ENCODE data around the gene OR1I1. TPM values are rescaled to one million over a fixed set of nuclear protein-coding genes. Genes with fewer than 3 reads are reported as not detected.

OR1I1 gene
- polyA plus RNA-seq, 6 donors from 2014 or later = not detected

DNA sequence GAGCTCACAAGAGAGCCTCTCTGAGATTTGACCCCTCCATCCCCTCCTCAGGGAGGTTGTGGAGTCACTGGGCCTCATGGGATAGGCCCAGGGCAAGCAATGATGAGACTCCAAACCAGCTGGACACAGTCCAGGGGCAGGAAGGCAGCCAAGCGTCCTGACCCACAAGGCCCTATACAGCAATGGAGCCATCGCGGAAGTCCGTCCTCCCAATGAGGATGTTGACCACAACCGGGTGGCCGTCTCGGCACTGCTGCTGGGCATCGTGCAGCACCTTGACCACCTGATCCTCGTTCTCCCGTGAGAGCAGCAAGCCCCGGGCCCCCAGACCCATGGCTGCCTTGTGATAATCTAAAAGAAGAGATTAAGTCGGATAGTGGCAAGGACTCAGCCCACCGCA lies 33.1 kb downstream of the OR1I1 start:
- ATAC-seq (ENCODE audit: low read depth in 2 of 2) = no peak
- H3K36me3 Mint-ChIP-seq = peaks cover 0 to 7% of the 10 kb centered on the region in 2 donors
- peaks cover 0 to 2% (median 0%) of the 10 kb centered on the region in 7 donors for H3K9me3 Mint-ChIP-seq

DNA sequence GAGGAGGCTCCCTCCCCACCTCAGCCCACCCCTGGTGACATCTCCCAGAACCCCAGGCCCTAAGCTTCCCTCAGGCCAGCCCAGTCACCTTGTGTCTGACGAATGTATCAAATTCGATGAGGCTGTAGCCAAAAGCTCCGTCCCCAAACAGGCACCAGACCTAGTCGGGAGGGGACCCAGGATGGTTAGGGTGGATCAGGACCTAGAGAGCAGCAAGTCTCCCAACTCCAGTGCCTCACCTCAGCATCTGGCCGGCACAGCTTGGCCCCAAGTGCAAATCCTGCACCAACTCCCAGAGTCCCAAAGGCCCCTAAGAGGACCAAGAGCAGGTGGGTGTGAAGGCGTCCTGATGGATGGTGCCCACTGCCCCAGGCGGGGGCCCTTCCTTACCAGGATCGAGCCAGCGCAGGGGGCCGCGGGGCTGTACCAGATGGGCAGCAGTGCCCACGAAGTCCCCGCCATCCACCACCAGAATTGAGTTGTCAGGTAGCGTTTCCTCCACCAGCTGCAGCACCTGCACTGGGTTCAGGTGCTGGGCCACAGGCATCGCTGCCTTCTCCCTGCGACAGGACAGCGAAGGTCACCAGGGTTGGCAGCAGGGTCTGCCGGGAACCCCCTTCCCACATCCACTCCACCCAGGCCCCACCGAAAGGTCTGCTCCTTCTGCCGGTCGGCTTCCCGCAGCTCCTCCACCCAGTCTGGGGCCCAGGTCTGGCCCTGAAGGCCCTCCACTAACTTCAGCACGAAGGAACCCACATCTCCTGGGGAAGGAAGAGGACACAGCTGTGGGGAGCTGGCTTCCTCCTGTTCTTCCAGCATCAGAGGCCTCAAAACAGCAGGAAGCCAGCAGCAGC lies 34.0 kb downstream of the OR1I1 start:
- ATAC-seq (ENCODE audit: low read depth in 2 of 2) (no peak), DNase-seq (no peak)
- H3K9me3 Mint-ChIP-seq = peaks cover 0 to 2% (median 0%) of the 10 kb centered on the region in 7 donors
- peak overlapping the region in 1 of 6 donors; percentile 38 for H3K27ac Mint-ChIP-seq
- H3K4me1 Mint-ChIP-seq = no peaks in the 10 kb centered on the region
- no peaks in the 10 kb centered on the region for H3K27me3 Mint-ChIP-seq
- H3K36me3 Mint-ChIP-seq = peaks cover 7 to 8% of the 10 kb centered on the region in 2 donors
- H3K4me3 Mint-ChIP-seq = no peak overlapping the region

More for the DNA sequence above, 33.1 kb downstream of the OR1I1 start:
- no peak overlapping the region for H3K4me3 Mint-ChIP-seq
- H3K27ac Mint-ChIP-seq = peak overlapping the region in 1 of 6 donors; percentile 47
- H3K27me3 Mint-ChIP-seq = no peaks in the 10 kb centered on the region
- no peaks in the 10 kb centered on the region for H3K4me1 Mint-ChIP-seq
- DNase-seq = no peak

DNA sequence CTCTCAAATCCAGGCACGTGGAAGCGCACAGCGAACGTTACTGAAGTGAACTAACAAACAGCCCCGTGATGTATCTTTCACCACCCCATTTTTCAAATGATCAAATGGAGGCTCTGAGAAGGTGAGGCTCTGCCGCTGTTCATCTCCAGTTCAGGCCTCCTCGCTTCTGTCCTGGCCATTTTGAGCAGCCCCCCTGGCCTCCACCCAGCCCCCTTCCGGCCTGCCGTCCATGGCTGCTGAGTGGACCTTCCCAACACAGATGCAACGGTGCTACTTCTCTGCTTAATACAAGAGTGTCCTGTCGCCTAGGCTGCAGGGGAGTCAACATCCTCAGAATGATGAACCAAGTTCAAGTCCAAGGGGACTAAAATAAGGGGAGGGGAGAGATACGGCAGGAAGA lies 34.8 kb downstream of the OR1I1 start:
- Mint-ChIP-seq H3K4me3 (no peak overlapping the region), H3K9me3 (peaks cover 0 to 2% (median 0%) of the 10 kb centered on the region in 7 donors), H3K27ac (no peak overlapping the region), H3K4me1 (peaks cover 0 to 4% (median 3%) of the 10 kb centered on the region in 3 donors), H3K36me3 (peaks cover 7 to 17% of the 10 kb centered on the region in 2 donors), H3K27me3 (no peaks in the 10 kb centered on the region)
- DNase-seq (no peak), ATAC-seq (ENCODE audit: low read depth in 2 of 2) (no peak)

DNA sequence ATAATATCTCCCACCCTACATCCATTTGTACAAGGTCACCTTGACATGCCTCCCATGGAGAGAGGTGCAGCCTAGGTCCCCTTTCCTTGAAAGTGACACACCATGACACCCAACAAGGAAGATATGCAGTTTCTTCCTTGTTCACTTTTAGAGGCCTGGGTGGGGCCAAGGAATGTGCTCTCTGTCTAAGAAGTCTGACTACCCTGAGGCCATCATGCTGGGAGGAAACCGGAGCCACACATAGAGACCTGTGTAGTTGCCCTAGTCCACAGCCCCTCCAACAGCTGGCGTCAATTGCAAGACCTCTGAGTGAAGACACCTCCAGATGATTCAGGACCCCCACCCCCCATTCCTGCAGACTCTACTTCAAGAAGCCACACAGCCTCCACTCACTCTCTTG lies 36.2 kb downstream of the OR1I1 start:
- Mint-ChIP-seq H3K27ac (peak overlapping the region in 1 of 6 donors; percentile 71), H3K4me3 (peak overlapping the region in 1 of 8 donors; percentile 24), H3K9me3 (peaks cover 0 to 2% (median 0%) of the 10 kb centered on the region in 7 donors), H3K27me3 (no peaks in the 10 kb centered on the region), H3K4me1 (peaks cover 0 to 10% (median 6%) of the 10 kb centered on the region in 3 donors), H3K36me3 (peaks cover 7 to 20% of the 10 kb centered on the region in 2 donors)
- DNase-seq (no peak), ATAC-seq (ENCODE audit: low read depth in 2 of 2) (no peak)

GRCh38 chr19:15118789-15119494 lies 36.9 kb downstream of the OR1I1 start:
- Mint-ChIP-seq H3K27me3 (no peaks in the 10 kb centered on the region), H3K9me3 (peaks cover 0 to 2% (median 0%) of the 10 kb centered on the region in 7 donors), H3K4me1 (peaks cover 2 to 12% (median 6%) of the 10 kb centered on the region in 3 donors), H3K36me3 (peaks cover 7 to 20% of the 10 kb centered on the region in 2 donors), H3K4me3 (no peak overlapping the region), H3K27ac (peak overlapping the region in 1 of 6 donors; percentile 76)
- DNase-seq = no peak
- ATAC-seq (ENCODE audit: low read depth in 2 of 2) = no peak

DNA sequence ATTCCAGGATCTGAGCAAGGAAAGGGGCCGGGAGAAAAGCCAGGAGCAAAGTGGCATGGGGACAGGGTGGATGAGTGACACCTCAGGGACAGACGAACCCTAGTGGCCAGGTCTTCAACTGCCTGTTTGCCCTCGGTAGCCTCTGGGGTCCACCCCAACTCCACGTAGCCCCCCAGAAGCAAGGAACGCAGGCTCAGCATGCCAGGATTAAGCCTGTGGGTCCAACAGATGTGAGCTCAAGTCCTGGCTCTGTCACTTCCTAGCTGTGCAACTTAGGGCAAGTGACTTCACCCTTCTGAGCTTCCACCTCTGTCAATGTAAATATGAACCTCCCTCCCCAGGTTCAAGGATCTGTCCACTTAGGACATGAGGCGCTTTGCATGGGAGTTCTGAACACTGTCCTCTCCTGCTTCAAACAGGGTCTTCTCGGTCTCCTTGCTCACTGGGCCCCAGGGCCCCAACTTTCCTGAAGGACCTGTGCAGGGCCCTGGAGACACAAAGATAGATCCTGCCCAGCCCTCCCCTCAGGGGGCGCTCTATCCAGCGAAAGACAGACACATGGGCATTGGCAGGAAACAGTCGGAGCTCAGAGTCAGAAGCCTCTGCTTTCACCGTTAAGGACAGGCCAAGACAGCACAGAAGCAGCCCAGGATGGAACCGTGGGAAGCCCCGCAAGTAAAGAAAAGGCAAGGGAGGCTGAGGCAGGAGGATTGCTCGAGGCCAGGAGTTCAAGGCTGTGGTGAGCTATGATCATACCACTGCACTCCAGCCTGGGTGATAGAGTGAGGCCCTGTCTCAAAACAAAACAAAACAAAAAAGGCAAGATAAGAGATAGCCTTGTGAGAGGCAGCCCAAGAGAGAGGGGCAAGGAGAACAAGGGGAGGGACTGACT lies 38.4 kb downstream of the OR1I1 start:
- H3K4me3 Mint-ChIP-seq = peak overlapping the region in 2 of 8 donors; percentile 9 to 35
- DNase-seq (no peak), ATAC-seq (ENCODE audit: low read depth in 2 of 2) (no peak)
- peak overlapping the region in 3 of 6 donors; percentile 3 to 89 (median 84) for H3K27ac Mint-ChIP-seq
- peaks cover 7 to 20% of the 10 kb centered on the region in 2 donors for H3K36me3 Mint-ChIP-seq
- H3K9me3 Mint-ChIP-seq = peaks cover 0 to 2% (median 0%) of the 10 kb centered on the region in 7 donors
- H3K4me1 Mint-ChIP-seq = peaks cover 16 to 24% (median 21%) of the 10 kb centered on the region in 3 donors
- H3K27me3 Mint-ChIP-seq = no peaks in the 10 kb centered on the region

DNA sequence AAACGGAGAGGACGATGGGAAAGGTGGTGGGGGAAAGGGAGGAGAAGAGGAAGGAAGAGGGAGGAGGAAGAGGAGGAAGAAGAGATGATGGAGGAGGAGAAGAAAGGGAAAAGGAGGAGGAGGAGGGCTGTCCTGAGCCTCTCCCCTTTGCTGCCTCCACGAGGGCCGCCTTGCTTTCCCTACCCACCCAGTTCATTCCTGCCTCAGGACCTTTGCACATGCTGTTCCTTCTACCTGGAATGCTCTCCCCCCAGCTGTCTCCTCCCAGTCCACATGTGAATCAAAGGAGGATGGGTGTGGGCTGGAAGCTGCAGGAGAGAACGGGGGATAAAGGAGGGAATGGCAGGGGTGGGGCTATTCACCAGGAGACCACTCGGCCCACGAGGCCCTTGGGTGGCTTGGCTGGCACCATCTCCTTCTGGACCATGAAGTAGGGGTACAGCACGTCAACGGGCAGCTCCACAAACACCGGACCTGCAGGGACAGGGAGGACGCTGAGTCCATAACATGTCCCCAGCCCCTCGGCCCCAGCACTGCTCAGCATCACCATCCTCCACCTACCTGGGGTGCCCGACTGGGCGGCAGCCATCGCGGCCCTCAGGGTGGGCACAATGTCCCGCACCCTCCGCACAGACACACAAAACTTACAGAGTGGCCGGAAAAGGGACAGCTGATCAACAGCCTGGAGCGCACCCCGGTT lies 40.5 kb downstream of the OR1I1 start:
- ATAC-seq (ENCODE audit: low read depth in 2 of 2) = no peak
- H3K9me3 Mint-ChIP-seq = peaks cover 0 to 2% (median 0%) of the 10 kb centered on the region in 7 donors
- peaks cover 7 to 20% of the 10 kb centered on the region in 2 donors for H3K36me3 Mint-ChIP-seq
- no peak for DNase-seq
- peaks cover 22 to 29% (median 27%) of the 10 kb centered on the region in 3 donors for H3K4me1 Mint-ChIP-seq
- no peak overlapping the region for H3K27ac Mint-ChIP-seq
- peak overlapping the region in 3 of 8 donors; percentile 19 to 78 (median 57) for H3K4me3 Mint-ChIP-seq
- no peaks in the 10 kb centered on the region for H3K27me3 Mint-ChIP-seq

DNA sequence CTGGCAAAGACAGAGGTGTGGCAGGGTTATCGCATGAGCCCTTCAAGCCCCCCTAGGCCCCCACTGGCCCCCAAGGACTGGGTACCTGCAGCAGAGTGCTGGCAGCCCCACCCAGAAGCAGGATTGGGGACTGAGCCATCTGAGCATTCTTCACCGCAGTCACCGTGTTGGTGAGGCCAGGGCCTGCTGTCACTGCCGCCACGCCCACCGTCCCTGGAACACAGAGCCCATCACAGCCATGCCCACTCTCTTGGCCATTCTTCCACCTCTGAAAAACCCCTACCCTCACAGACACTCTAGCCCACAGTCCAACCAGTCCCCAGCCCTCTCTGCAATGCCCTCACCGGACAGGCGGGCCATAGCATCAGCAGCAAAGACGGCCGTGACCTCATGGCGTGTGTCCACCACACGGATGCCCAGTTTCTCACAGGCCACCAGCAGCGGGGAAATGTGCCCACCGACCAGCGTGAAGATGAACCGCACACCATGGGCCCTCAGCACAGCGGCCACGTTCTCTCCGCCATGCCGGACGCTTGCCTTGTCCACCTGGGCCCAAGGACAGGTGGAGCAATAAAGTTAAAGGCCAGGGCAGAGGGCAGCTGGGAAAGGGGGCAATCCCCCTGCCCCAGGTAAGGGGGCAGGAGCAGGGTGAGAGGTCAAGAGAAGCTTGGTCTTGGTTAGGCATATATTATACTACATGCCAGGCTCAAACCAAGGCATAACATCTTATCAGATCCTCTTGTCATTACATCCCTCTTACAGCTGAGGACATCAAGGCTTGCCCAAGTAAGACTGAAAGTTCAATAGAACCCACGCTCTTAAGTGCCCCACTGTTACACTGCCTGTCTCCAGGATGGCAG lies 41.2 kb downstream of the OR1I1 start:
- Mint-ChIP-seq H3K4me3 (peak overlapping the region in 7 of 8 donors; percentile 55 to 99 (median 88)), H3K27me3 (peaks cover 0 to under 1% (median 0%) of the 10 kb centered on the region in 3 donors), H3K4me1 (peaks cover 22 to 29% (median 27%) of the 10 kb centered on the region in 3 donors), H3K36me3 (peaks cover 7 to 20% of the 10 kb centered on the region in 2 donors), H3K9me3 (peaks cover 0 to 2% (median 0%) of the 10 kb centered on the region in 7 donors), H3K27ac (peak overlapping the region in 1 of 6 donors; percentile 69)
- ATAC-seq (ENCODE audit: low read depth in 2 of 2) (no peak), DNase-seq (no peak)

DNA sequence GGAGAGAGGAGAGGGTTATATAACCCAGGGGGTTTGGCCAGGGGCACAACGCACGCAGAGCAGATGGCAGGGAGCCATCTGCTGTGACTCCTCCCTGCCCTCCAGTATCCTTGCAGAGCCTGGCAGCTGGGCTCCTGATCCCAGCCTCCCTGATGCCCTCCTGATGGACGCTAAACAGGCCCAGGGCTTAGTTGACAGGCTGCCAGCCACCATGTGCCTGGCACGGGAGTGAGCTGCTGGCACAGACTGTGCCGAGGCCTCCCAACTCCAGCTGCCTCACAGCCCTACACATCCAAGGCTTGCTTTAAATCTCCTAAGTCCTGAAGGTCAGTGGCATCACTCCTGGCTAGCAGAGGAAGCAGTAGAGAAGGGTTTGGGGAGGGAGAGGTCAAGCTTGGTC lies 41.9 kb downstream of the OR1I1 start:
- Mint-ChIP-seq H3K27ac (peak overlapping the region in 4 of 6 donors; percentile 29 to 100 (median 82)), H3K36me3 (peaks cover 1 to 20% of the 10 kb centered on the region in 2 donors), H3K9me3 (peaks cover 0 to 2% (median 0%) of the 10 kb centered on the region in 7 donors), H3K27me3 (peaks cover 0 to 7% (median 0%) of the 10 kb centered on the region in 3 donors), H3K4me3 (peak overlapping the region; percentile 88 to 99 (median 98)), H3K4me1 (peaks cover 22 to 29% (median 27%) of the 10 kb centered on the region in 3 donors)
- DNase-seq (no peak), ATAC-seq (ENCODE audit: low read depth in 2 of 2) (no peak)

- Mint-ChIP-seq H3K4me3 (peak overlapping the region; percentile 88 to 99 (median 98)), H3K27ac (peak overlapping the region; percentile 95 to 100 (median 100)), H3K36me3 (peaks cover 0 to 20% of the 10 kb centered on the region in 2 donors), H3K4me1 (peaks cover 22 to 29% (median 27%) of the 10 kb centered on the region in 3 donors), H3K27me3 (peaks cover 0 to 10% (median 5%) of the 10 kb centered on the region in 3 donors), H3K9me3 (peaks cover 0 to 2% (median 0%) of the 10 kb centered on the region in 7 donors)
- ATAC-seq (ENCODE audit: low read depth in 2 of 2) = no peak
- no peak for DNase-seq
These were observed 42.7 kb downstream of the OR1I1 start for GRCh38 chr19:15124572-15125231.
